Fibroblast of villous mesenchyme (primary cell): ENCODE results near the gene C6orf62. TPM values are rescaled to one million over a fixed set of nuclear protein-coding genes. Genes with fewer than 3 reads are reported as not detected.

Source experiments
- DNase-seq: peaks from one replicate; pipeline ENCODE4 v3.0.0-alpha.2; 2010; ENCODE audit warnings: low read depth
- H3K4me3 ChIP-seq: 2 replicates; pipeline ENCODE4 v1.5.1; 2011; ENCODE audit warnings: low read depth, mild to moderate bottlenecking, low read length
- total RNA-seq: library from RNA; depleted of rRNA; stranded (reverse); fragments of >200 nt; gene quantifications from 2 replicates; pipeline ENCODE4 v1.2.3, GENCODE V29; 2012
- TF ChIP-seq, protein P1 (sequence below): IDR thresholded peaks from 2 replicates; pipeline ENCODE4 v1.5.1; 2012; ENCODE audit warnings: low read depth, mild to moderate bottlenecking, low read length; ENCODE audit not compliant: insufficient read depth

Gene C6orf62
- total RNA-seq, 1 donor = 187 TPM

DNA sequence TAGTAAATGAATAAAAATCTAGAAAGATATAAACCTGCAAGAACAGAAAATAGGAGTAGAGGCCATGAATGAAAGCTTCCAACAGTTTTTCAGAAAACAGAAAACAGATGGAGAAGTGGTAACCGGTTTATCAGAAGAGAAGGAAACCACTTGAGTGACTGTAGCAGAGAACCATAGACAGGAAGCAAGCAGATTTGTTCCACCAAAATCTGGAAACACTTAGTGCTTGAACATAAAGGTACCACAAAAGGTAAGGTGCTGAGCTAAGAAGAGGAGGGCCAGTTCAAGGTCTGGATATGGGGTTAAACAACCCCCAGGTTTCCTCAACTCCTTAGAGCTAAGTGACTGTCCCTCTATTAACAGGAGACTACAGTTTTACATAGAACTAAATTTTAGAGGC, 63.7 kb downstream of the C6orf62 start:
- TF ChIP-seq, protein P1, sequence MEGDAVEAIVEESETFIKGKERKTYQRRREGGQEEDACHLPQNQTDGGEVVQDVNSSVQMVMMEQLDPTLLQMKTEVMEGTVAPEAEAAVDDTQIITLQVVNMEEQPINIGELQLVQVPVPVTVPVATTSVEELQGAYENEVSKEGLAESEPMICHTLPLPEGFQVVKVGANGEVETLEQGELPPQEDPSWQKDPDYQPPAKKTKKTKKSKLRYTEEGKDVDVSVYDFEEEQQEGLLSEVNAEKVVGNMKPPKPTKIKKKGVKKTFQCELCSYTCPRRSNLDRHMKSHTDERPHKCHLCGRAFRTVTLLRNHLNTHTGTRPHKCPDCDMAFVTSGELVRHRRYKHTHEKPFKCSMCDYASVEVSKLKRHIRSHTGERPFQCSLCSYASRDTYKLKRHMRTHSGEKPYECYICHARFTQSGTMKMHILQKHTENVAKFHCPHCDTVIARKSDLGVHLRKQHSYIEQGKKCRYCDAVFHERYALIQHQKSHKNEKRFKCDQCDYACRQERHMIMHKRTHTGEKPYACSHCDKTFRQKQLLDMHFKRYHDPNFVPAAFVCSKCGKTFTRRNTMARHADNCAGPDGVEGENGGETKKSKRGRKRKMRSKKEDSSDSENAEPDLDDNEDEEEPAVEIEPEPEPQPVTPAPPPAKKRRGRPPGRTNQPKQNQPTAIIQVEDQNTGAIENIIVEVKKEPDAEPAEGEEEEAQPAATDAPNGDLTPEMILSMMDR = no peak
- H3K4me3 ChIP-seq = no peak overlapping the region
- DNase-seq = no peak

Other genes with a start within 250 kb of the C6orf62 start
- gene GPLD1, start 229.6 kb downstream of the C6orf62 start, total RNA-seq = under 0.01 and 0.43 TPM in 2 replicates
- gene ALDH5A1, start 224.2 kb downstream of the C6orf62 start, total RNA-seq = 0.64 and 2.6 TPM in 2 replicates
- gene KIAA0319, start 73.0 kb downstream of the C6orf62 start, total RNA-seq = not detected in 2 replicates
- 13.2 and 22.9 TPM in 2 replicates for gene TDP2, start 52.3 kb downstream of the C6orf62 start, total RNA-seq
- 5.2 and 6.8 TPM in 2 replicates for gene ACOT13, start 52.1 kb downstream of the C6orf62 start, total RNA-seq
- gene GMNN, start 55.8 kb upstream of the C6orf62 start, total RNA-seq = 23.5 and 24.2 TPM in 2 replicates
- gene ARMH2, start 79.8 kb upstream of the C6orf62 start, total RNA-seq = not detected in 2 replicates
- 5.2 and 15.8 TPM in 2 replicates for gene RIPOR2, start 216.8 kb upstream of the C6orf62 start, total RNA-seq